ENCODE data around the gene CIT.

GRCh38 chr12:119682639-119683252 is 194.4 kb downstream of the CIT start:
- TF ChIP-seq SAFB (IDR thresholded peaks at IDR 0.05; ENCODE audit: borderline replicate concordance, low read depth, low read length): no peak
- TF ChIP-seq POLR2AphosphoS2 (IDR thresholded peaks at IDR 0.05; ENCODE audit: low read length): no peak
- TF ChIP-seq ETS2 (tag; IDR thresholded peaks at IDR 0.05; ENCODE audit: borderline replicate concordance, poor library complexity, severe bottlenecking): no peak

All from K562 (cell line).